ENCODE measurements around the gene CTNNA1. TPM values are rescaled to one million over a fixed set of nuclear protein-coding genes. Genes with fewer than 3 reads are reported as not detected.
A peak's percentile ranks its signal among the peaks of the same experiment; 100 is the strongest.
"Not testable (repeated sequence)": the region's sequence is repeated elsewhere in the genome, so short reads cannot be mapped to it uniquely, and the experiment has no call there.

Gene CTNNA1
- total RNA-seq, 1 donor from 2014 or later, result 495 TPM

GRCh38 chr5:138757061-138757776 is 4.0 kb downstream of the CTNNA1 start:
- H3K4me3 ChIP-seq (ENCODE audit: low read depth, low read length), result no peak overlapping the region
- peaks cover 11% of the 10 kb centered on the region for H3K36me3 ChIP-seq (ENCODE audit: control insufficient read depth, insufficient read depth, low read length)
- no peaks in the 10 kb centered on the region for H3K27me3 ChIP-seq (ENCODE audit: control insufficient read depth, insufficient read depth, low read length)
- FAIRE-seq (no peak), DNase-seq (ENCODE audit: low read depth) (no peak)
- no peak for TF ChIP-seq CTCF (IDR thresholded peaks at IDR 0.05; ENCODE audit: insufficient read depth, low read length, severe bottlenecking)

- no peak for TF ChIP-seq CTCF (IDR thresholded peaks at IDR 0.05; ENCODE audit: insufficient read depth, low read length, severe bottlenecking)
- no peaks in the 10 kb centered on the region for H3K27me3 ChIP-seq (ENCODE audit: control insufficient read depth, insufficient read depth, low read length)
- FAIRE-seq (no peak), DNase-seq (ENCODE audit: low read depth) (peak; percentile 29)
- H3K4me3 ChIP-seq (ENCODE audit: low read depth, low read length), result no peak overlapping the region
- H3K36me3 ChIP-seq (ENCODE audit: control insufficient read depth, insufficient read depth, low read length), result peaks cover 6% of the 10 kb centered on the region
Observed at GRCh38 chr5:138760448-138761110, 7.4 kb downstream of the CTNNA1 start.

GRCh38 chr5:138761115-138761514 is 7.9 kb downstream of the CTNNA1 start:
- DNase-seq (ENCODE audit: low read depth), result peak; percentile 13
- not testable (repeated sequence) for H3K36me3 ChIP-seq (ENCODE audit: control insufficient read depth, insufficient read depth, low read length); FAIRE-seq; H3K27me3 ChIP-seq (ENCODE audit: control insufficient read depth, insufficient read depth, low read length); H3K4me3 ChIP-seq (ENCODE audit: low read depth, low read length)

- H3K4me3 ChIP-seq (ENCODE audit: low read depth, low read length); DNase-seq (ENCODE audit: low read depth); H3K27me3 ChIP-seq (ENCODE audit: control insufficient read depth, insufficient read depth, low read length); FAIRE-seq; H3K36me3 ChIP-seq (ENCODE audit: control insufficient read depth, insufficient read depth, low read length): not testable (repeated sequence)
Observed at GRCh38 chr5:138761670-138762069, 8.4 kb downstream of the CTNNA1 start.

- DNase-seq (ENCODE audit: low read depth), result no peak
- FAIRE-seq, result no peak
- Histone ChIP-seq H3K4me3 (ENCODE audit: low read depth, low read length) (no peak overlapping the region), H3K27me3 (ENCODE audit: control insufficient read depth, insufficient read depth, low read length) (no peaks in the 10 kb centered on the region), H3K36me3 (ENCODE audit: control insufficient read depth, insufficient read depth, low read length) (peaks cover 6% of the 10 kb centered on the region)
- no peak for TF ChIP-seq CTCF (IDR thresholded peaks at IDR 0.05; ENCODE audit: insufficient read depth, low read length, severe bottlenecking)
Observed at GRCh38 chr5:138762110-138762509, 8.9 kb downstream of the CTNNA1 start.

- H3K27me3 ChIP-seq (ENCODE audit: control insufficient read depth, insufficient read depth, low read length), result no peaks in the 10 kb centered on the region
- no peak for FAIRE-seq
- DNase-seq (ENCODE audit: low read depth), result no peak
- no peak for TF ChIP-seq CTCF (IDR thresholded peaks at IDR 0.05; ENCODE audit: insufficient read depth, low read length, severe bottlenecking)
- H3K36me3 ChIP-seq (ENCODE audit: control insufficient read depth, insufficient read depth, low read length), result peaks cover 4% of the 10 kb centered on the region
- no peak overlapping the region for H3K4me3 ChIP-seq (ENCODE audit: low read depth, low read length)
Observed at GRCh38 chr5:138763037-138763778, 10.0 kb downstream of the CTNNA1 start.
